ENCODE results near the gene TBC1D16. TPM values are rescaled to one million over a fixed set of nuclear protein-coding genes. Genes with fewer than 3 reads are reported as not detected.
A peak's percentile ranks its signal among the peaks of the same experiment; 100 is the strongest.

The TBC1D16 gene
- total RNA-seq, 1 experiment from 2014 or later: 85.8 TPM

- H3K9ac ChIP-seq (ENCODE audit: extremely low read depth, insufficient read length, low read length): no peak overlapping the region
- no peak overlapping the region for H3K4me3 Mint-ChIP-seq
- no peak overlapping the region for H3T11ph ChIP-seq (ENCODE audit: low read length)
- no peaks in the 10 kb centered on the region for H3K27me3 Mint-ChIP-seq (ENCODE audit: low read depth)
- H2BK12ac ChIP-seq (ENCODE audit: insufficient read length, low read depth, low read length): no peak overlapping the region
- no peak overlapping the region for H3K14ac ChIP-seq (ENCODE audit: insufficient read depth, low read length)
- H3K4ac ChIP-seq (ENCODE audit: low read depth, low read length): no peak overlapping the region
- H3K27ac ChIP-seq (ENCODE audit: insufficient read length, low read depth, low read length): no peak overlapping the region
- H3K27me3 ChIP-seq (ENCODE audit: insufficient read depth, low read length): no peaks in the 10 kb centered on the region
- H4K20me1 ChIP-seq (ENCODE audit: control insufficient read depth, insufficient read depth, insufficient read length): peaks cover 10% of the 10 kb centered on the region
- no peak overlapping the region for H2BK15ac ChIP-seq (ENCODE audit: low read depth, low read length)
- no peak overlapping the region for H4K8ac ChIP-seq (replicated peaks; ENCODE audit: insufficient read length, low read depth, low read length)
- H3K18ac ChIP-seq (ENCODE audit: insufficient read length, low read depth, low read length): no peak overlapping the region
- H3K9me3 ChIP-seq (ENCODE audit: control insufficient read depth, low read depth, low read length): no peaks in the 10 kb centered on the region
- no peak overlapping the region for H4K5ac ChIP-seq (ENCODE audit: insufficient read length, low read depth, low read length)
- peaks cover 0 to 5% of the 10 kb centered on the region in 2 experiments; a peak in 1 of 5 replicates for H3K9me3 Mint-ChIP-seq
- WGBS (ENCODE audit: extremely low coverage, insufficient read length, low lambda C conversion rate): no CpG with 5 or more reads among the region's 11 CpGs
- H4K91ac ChIP-seq (ENCODE audit: insufficient read length, low read depth, low read length): no peak overlapping the region
- peaks cover 7 to 20% (median 11%) of the 10 kb centered on the region in 3 experiments; a peak in 6 of 7 replicates for H3K36me3 Mint-ChIP-seq (ENCODE audit: insufficient read depth in 1 of 3, low read depth in 3 of 3)
- H3K23ac ChIP-seq (ENCODE audit: insufficient read length, low read depth, low read length): no peak overlapping the region
- no peak overlapping the region for H3K56ac ChIP-seq (ENCODE audit: insufficient read length, low read depth, low read length)
- DNase-seq: peak; percentile 66
- no peaks in the 10 kb centered on the region for H3K79me1 ChIP-seq (ENCODE audit: insufficient read depth, low read depth, low read length, poor library complexity, severe bottlenecking)
- no peak overlapping the region for H3K27ac Mint-ChIP-seq
- no peak overlapping the region for H2BK5ac ChIP-seq (ENCODE audit: insufficient read length, low read length)
- H2AFZ ChIP-seq (ENCODE audit: low read length): no peak overlapping the region
- no peak overlapping the region for H2BK120ac ChIP-seq (ENCODE audit: low read depth, low read length, poor library complexity, severe bottlenecking)
- H3K4me1 ChIP-seq (ENCODE audit: insufficient read depth, low read length): peaks cover 3% of the 10 kb centered on the region; the same call in 1 of the 2 replicates
- TF ChIP-seq CTCF (conservative IDR thresholded peaks at IDR 0.05): no peak; the same call in 2 of the 3 replicates
- no peak overlapping the region for H3K4me2 ChIP-seq (ENCODE audit: insufficient read depth, insufficient read length, low read length)
- peaks cover 22% of the 10 kb centered on the region; the same call in 1 of the 2 replicates for H3K79me2 ChIP-seq (ENCODE audit: insufficient read depth, low read length)
- no peaks in the 10 kb centered on the region for H3K23me2 ChIP-seq (ENCODE audit: insufficient read length, low read depth, low read length, poor library complexity, severe bottlenecking)
- H2AK5ac ChIP-seq (ENCODE audit: insufficient read length, low read length): no peak overlapping the region
- H2BK20ac ChIP-seq (ENCODE audit: low read depth, low read length, poor library complexity, severe bottlenecking): no peak overlapping the region
- peaks cover 13 to 26% of the 10 kb centered on the region in 2 experiments for H3K4me1 Mint-ChIP-seq
These were observed 10.5 kb downstream of the TBC1D16 start for GRCh38 chr17:80025140-80025539.
